DOHH2 (cell line): ENCODE results near the gene CPT1B.

Experiments used
- CTCF ChIP-seq: fragments of 200-600 bp; sonication (generic); IDR thresholded peaks from one replicate; pipeline ENCODE4 v1.5.1; 2014; ENCODE audit warnings: antibody characterized with exemption, mild to moderate bottlenecking, low read depth, low read length; ENCODE audit not compliant: poor library complexity, severe bottlenecking
- EZH2phosphoT487 ChIP-seq: fragments of 200-600 bp; sonication (generic); IDR thresholded peaks from 2 replicates; pipeline ENCODE4 v1.6.1; 2017; ENCODE audit warnings: borderline replicate concordance, mild to moderate bottlenecking, antibody characterized with exemption, low read length, moderate library complexity, mixed read lengths

GRCh38 chr22:50621356-50621880, 43.2 kb upstream of the CPT1B start:
- TF ChIP-seq CTCF (no peak), EZH2phosphoT487 (no peak)
